HG03159 (cell line): ENCODE data around the gene ORC2.
"Not testable (repeated sequence)": the region's sequence is repeated elsewhere in the genome, so short reads cannot be mapped to it uniquely, and the experiment has no call there.

Experiments
- ATAC-seq: cut with Tn5 transposase; IDR thresholded peaks from one replicate; pipeline ENCODE4 v1.9.1; 2021; ENCODE audit warnings: mild to moderate bottlenecking, moderate library complexity; ENCODE audit not compliant: unreplicated experiment

The ORC2 gene

GRCh38 chr2:200939832-200940231, 23.6 kb downstream of the ORC2 start:
- no peak for ATAC-seq

- no peak for ATAC-seq
Observed at GRCh38 chr2:200930947-200931626, 32.4 kb downstream of the ORC2 start.

- no peak for ATAC-seq
Observed at GRCh38 chr2:200929334-200930249, 33.9 kb downstream of the ORC2 start.

DNA sequence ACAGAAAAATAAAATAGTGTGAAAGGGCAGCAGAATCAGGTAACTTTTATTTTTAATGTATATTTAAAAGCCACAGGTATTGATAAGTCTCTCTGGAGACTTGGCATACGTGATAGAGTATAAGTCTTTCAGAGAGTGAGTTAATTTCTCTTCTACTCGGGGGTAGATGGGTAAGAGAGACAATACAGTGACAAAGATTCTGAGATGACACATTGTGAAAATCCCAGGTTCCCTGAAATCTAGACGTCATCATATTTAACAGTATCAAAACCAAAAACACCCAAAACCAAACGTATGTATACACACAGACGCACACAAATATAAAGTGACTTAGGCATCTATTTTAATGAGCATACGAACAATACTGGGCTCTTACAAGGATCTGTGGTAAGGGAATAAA, 41.0 kb downstream of the ORC2 start:
- ATAC-seq = no peak

DNA sequence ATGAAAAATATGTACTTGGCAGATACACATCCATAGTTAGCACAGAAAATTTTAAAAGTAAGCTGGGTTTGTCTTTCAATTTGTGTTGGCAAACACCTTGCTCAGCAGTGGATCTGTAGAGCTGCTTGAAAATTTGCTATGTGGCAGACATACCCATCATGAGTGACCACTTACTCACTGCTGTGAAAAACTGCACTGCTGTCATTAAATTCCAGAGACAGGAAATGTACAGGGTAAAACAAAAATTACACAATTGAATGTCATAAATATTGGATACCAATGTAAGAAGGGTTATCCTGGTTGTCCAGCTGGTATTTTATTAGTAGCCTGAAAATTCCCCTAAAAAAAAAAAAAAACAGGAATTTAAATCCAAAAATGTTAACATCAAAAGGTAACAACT, 49.8 kb downstream of the ORC2 start:
- ATAC-seq = no peak

DNA sequence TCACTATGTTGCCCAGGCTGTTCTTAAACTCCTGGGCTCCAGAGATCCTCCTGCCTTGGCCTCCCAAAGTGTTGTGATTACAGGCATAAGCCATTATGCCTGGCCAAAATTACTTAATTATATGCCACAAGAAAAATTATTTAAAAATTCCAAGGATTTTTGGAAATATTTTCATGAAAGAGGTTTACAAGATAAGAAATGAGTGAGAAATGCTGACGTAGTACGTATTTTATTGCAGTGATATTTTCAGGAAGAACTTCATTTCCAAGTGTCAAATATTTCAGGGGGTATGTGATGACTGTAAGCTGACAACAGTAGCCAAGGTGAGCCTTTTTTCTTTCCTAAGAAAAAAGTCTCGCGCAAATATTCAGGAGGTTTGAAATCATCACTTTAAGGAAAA, 53.5 kb downstream of the ORC2 start:
- no peak for ATAC-seq

GRCh38 chr2:200905618-200906296, 57.7 kb downstream of the ORC2 start:
- ATAC-seq = no peak

- peak; percentile 97 for ATAC-seq
Observed at GRCh38 chr2:200901459-200902072, 61.9 kb downstream of the ORC2 start.

GRCh38 chr2:200899482-200899881, 64.0 kb downstream of the ORC2 start:
- ATAC-seq = no peak

DNA sequence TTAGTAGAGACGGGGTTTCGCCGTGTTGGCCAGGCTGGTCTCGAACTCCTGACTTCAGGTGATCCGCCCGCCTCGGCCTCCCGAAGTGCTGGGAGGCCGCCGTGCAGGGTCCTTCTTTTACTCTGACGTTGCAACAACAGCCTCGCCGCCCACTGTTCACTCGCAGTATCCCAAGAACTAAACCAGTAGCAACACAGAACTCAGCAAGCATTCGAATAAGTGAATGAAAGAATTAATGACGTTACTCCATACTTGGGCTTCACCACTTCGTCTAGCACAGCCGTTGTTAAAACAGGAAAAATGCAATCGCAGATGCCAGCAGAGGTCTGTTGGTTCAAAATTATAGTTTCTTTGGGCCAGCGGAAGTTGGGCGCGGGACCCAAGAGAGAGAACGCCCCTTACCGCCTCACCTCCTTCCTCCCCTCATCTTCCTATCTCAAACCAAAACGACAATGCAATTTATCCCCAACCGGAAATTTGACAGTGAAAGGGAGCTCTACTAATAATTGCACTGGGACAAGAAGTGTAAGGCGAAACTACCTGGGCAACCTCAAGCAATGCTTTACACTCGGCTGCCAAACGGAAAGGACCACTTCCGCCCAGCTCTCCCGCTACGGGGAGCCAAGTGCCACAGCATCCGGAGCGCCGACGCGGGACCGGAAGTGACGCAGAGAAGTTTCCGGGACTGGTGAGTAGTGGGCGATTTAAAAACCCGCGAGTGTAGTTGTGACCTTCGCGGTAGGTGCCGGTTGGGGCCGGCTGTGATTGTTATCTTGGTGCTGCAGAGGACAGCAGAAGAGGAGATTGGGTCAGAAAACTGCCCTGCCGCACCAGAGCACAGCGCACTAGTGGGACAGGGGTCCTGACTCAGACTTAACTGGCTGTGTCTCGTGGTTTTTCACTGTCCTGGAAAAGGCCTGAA, 74.5 kb downstream of the ORC2 start, which contains the start of the genes NIF3L1 and PPIL3:
Gene NIF3L1, plus strand, starts transcription at position 668 of the 922 bp plus-strand sequence. CDS start 2,573 bp downstream, outside the sequence.
Gene PPIL3, minus strand, starts transcription at position 374 of the 922 bp plus-strand sequence. CDS start 1,462 bp downstream, outside the sequence.
- peak; percentile 87 for ATAC-seq

GRCh38 chr2:200881715-200882249, 81.7 kb downstream of the ORC2 start:
- not testable (repeated sequence) for ATAC-seq

DNA sequence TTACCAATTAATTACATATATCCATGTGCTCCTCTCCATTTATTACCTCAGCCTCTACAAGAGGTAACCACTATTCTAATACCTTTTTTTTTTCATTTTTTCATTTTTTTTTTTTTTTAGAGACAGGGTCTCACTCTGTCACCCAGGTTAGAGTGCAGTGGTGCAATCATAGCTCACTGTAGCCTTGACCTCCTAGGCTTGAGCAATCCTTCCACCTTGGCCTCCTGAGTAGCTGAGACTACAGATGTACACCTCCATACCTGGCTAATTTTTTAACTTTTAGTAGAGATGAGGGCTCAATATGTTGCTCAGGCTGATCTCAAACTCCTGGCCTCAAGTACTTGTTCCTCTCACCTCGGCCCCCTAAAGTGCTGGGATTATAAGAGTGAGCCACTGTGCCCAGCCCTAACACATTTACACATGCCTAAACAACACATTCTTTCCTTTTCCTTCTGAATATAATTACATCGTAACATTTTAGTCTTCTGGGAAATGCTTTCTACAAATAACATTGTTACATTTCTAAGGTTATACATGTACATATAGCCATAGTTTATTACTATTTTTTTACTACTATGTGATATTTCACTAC, 85.1 kb downstream of the ORC2 start:
- no peak for ATAC-seq

DNA sequence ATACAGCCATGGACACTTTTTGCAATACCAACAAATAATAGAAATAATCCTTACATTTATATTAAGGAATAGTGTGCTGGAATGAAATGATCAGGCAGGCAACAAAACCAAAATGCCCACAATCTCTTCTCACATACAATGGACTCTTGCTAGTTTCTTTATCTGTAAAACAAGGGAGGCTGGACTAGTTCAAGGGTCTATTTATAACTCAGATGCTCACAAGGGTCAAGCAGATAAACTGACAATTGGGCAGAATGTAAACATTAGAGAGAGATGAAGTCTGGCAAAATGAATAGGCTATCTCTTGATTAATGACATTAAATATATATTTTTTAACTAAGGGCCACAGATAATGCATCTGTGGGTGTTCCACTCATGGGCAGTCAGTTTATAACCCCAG, 86.0 kb downstream of the ORC2 start:
- ATAC-seq = no peak

GRCh38 chr2:200873560-200873959, 89.9 kb downstream of the ORC2 start:
- no peak for ATAC-seq

DNA sequence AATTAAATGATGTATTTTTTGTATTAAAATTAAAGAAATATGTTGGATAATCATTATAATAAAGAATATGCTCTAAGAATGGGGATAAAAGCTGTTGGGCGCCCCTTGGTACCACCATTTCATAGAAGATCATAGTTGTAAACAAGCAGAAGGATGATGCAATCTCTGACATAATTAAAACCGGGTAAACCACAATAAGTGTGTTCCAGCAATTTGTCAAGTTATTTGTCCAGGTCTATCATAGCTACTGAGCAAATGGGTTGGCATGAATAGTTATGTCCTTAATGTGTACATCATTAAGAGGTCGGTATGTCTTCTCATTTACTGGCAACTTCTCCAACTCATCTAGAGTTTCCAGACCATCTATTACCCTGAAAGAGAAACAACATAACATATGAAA, 92.3 kb downstream of the ORC2 start:
- ATAC-seq = no peak

GRCh38 chr2:200869014-200869413, 94.4 kb downstream of the ORC2 start:
- ATAC-seq = no peak

- ATAC-seq = peak; percentile 74
Observed at GRCh38 chr2:200864176-200865034, 99.1 kb downstream of the ORC2 start, which contains the start of gene CLK1. Gene CLK1, minus strand, starts transcription at chr2:200864658. Its CDS starts 2,796 bp downstream, at chr2:200861862.

GRCh38 chr2:200863782-200864175, 99.7 kb downstream of the ORC2 start:
- ATAC-seq = peak; percentile 10
